Measurements from ENCODE around the gene ADGRG1.

ADGRG1 gene

DNA sequence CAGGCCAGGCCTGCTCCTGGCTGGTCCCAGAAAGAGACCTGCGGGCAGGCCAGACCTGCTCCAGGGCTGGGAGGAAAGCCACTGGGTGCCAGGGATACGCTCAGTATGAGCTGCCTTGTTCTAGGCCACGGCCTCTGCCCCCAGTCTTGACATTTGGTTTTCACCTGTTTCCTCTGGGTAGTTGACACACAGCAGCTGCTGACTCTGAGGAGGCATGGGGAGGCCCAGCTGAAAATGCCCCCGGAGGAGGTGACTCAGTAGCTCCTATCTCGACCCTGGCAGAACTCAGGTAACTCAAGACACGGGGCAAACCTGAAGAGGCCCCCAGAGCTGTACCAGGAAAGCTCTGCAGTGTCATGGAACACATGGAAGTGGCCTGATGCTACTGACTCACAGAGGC, 13.9 kb upstream of the ADGRG1 start:
- TF ChIP-seq, protein P1, sequence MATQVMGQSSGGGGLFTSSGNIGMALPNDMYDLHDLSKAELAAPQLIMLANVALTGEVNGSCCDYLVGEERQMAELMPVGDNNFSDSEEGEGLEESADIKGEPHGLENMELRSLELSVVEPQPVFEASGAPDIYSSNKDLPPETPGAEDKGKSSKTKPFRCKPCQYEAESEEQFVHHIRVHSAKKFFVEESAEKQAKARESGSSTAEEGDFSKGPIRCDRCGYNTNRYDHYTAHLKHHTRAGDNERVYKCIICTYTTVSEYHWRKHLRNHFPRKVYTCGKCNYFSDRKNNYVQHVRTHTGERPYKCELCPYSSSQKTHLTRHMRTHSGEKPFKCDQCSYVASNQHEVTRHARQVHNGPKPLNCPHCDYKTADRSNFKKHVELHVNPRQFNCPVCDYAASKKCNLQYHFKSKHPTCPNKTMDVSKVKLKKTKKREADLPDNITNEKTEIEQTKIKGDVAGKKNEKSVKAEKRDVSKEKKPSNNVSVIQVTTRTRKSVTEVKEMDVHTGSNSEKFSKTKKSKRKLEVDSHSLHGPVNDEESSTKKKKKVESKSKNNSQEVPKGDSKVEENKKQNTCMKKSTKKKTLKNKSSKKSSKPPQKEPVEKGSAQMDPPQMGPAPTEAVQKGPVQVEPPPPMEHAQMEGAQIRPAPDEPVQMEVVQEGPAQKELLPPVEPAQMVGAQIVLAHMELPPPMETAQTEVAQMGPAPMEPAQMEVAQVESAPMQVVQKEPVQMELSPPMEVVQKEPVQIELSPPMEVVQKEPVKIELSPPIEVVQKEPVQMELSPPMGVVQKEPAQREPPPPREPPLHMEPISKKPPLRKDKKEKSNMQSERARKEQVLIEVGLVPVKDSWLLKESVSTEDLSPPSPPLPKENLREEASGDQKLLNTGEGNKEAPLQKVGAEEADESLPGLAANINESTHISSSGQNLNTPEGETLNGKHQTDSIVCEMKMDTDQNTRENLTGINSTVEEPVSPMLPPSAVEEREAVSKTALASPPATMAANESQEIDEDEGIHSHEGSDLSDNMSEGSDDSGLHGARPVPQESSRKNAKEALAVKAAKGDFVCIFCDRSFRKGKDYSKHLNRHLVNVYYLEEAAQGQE (IDR thresholded peaks at IDR 0.05; ENCODE audit: insufficient read depth in 1 of 2, low read depth in 2 of 2, low read length in 2 of 2) = no peak
- TF ChIP-seq POLR2AphosphoS5 (IDR thresholded peaks at IDR 0.05; ENCODE audit: low read depth, low read length) = no peak
- TF ChIP-seq SIN3A (IDR thresholded peaks at IDR 0.05; ENCODE audit: borderline replicate concordance, insufficient read depth, low read length) = no peak
- no peak for TF ChIP-seq FOXP2 (optimal IDR thresholded peaks at IDR 0.05; ENCODE audit: borderline replicate concordance, extremely low read depth, extremely low read length, insufficient read depth)
- TF ChIP-seq TAF1 (IDR thresholded peaks at IDR 0.05; ENCODE audit: borderline replicate concordance, insufficient read depth, low read length) = no peak

DNA sequence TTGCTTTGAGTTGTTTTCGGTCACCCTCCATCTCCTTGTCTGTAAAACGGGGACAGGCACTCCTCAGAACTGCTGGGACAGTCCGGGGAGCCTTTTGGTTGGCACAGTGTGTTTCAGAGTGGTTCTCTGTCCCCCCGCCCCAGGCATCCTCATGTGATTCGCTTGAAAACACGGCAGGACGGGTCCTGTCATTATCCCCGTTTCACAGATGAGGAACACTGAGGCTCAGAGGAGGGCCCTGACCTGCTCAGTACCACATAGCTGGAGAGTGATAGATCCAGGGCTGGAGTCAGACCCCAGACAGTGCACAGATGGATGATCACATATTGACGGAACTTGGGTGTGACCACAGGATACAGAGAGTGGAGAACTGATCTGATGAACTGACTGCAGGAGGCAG, 13.5 kb upstream of the ADGRG1 start:
- TF ChIP-seq SIN3A (IDR thresholded peaks at IDR 0.05; ENCODE audit: borderline replicate concordance, insufficient read depth, low read length) (no peak), TAF1 (IDR thresholded peaks at IDR 0.05; ENCODE audit: borderline replicate concordance, insufficient read depth, low read length) (no peak), POLR2AphosphoS5 (IDR thresholded peaks at IDR 0.05; ENCODE audit: low read depth, low read length) (no peak), FOXP2 (optimal IDR thresholded peaks at IDR 0.05; ENCODE audit: borderline replicate concordance, extremely low read depth, extremely low read length, insufficient read depth) (no peak)
- TF ChIP-seq, protein P1 (IDR thresholded peaks at IDR 0.05; ENCODE audit: insufficient read depth in 1 of 2, low read depth in 2 of 2, low read length in 2 of 2) = no peak

DNA sequence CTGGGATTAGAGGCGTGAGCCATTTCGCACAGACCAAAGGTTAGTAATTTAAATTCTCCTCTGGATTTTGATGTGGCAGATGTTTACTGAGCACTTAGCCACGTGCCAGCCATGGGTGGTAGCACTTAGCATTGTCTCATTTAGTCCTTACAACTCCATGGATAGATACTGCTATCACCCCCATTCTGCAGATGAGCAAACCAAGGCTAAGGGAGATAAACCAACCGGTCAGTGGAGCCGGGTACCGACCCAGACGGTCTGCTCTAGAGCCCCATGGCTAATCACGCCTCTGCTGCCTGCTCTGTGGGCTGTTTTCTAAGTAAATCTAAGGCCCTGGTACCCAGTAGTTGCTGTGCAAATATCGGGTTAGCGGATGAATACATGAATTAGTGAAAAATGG, 12.6 kb upstream of the ADGRG1 start:
- TF ChIP-seq TAF1 (IDR thresholded peaks at IDR 0.05; ENCODE audit: borderline replicate concordance, insufficient read depth, low read length) = no peak

DNA sequence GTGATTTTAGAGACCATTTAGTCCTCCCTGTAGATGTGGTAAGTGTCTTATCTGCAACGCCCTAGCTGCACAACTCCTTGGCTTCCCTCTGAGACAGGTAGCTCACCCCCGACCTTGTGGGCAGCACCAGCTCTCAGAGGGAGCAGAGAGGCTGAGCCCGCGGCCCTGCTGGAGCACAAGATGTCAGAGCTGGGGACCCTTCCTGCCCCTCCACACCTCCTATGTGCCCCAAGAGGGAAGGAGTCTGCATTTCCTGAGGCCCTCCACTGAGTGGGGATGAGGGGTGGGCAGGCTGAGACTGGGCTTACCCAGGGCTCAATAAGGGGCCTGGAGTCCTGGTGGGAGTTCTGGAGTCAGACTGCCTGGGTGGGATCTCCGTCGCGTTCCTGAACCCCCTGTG, 12.2 kb upstream of the ADGRG1 start:
- TF ChIP-seq SIN3A (IDR thresholded peaks at IDR 0.05; ENCODE audit: borderline replicate concordance, insufficient read depth, low read length) (no peak), TAF1 (IDR thresholded peaks at IDR 0.05; ENCODE audit: borderline replicate concordance, insufficient read depth, low read length) (no peak), FOXP2 (optimal IDR thresholded peaks at IDR 0.05; ENCODE audit: borderline replicate concordance, extremely low read depth, extremely low read length, insufficient read depth) (no peak)
- TF ChIP-seq, protein P1 (IDR thresholded peaks at IDR 0.05; ENCODE audit: insufficient read depth in 1 of 2, low read depth in 2 of 2, low read length in 2 of 2) = no peak

DNA sequence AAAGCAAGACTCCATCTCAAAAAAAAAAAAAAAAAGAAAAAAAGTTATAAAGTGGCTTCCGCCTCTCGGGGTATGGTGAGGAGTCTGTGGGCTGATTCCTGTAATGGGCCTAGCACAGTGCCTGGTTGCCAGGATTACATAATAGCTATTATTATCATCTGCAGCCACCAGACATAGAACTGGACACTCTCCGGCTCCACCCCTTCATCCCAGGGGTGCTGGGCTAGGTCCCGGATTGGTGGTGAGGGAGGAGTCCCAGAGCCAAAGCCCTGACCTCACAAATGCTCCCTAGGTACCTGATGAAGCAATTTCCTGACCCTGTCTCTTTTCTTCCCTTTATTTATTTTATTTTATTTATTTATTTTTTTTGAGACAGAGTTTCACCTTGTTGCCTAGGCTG, 11.6 kb upstream of the ADGRG1 start:
- TF ChIP-seq, protein P1 (IDR thresholded peaks at IDR 0.05; ENCODE audit: insufficient read depth in 1 of 2, low read depth in 2 of 2, low read length in 2 of 2) = no peak
- TF ChIP-seq TAF1 (IDR thresholded peaks at IDR 0.05; ENCODE audit: borderline replicate concordance, insufficient read depth, low read length) (no peak), POLR2AphosphoS5 (IDR thresholded peaks at IDR 0.05; ENCODE audit: low read depth, low read length) (no peak), SIN3A (IDR thresholded peaks at IDR 0.05; ENCODE audit: borderline replicate concordance, insufficient read depth, low read length) (no peak), FOXP2 (optimal IDR thresholded peaks at IDR 0.05; ENCODE audit: borderline replicate concordance, extremely low read depth, extremely low read length, insufficient read depth) (no peak)

All from PFSK-1 (cell line).